Mononuclear cell (primary cell): Measurements from ENCODE around the gene MRPS5. TPM values are rescaled to one million over a fixed set of nuclear protein-coding genes. Genes with fewer than 3 reads are reported as not detected.

Experiments
- H3K27me3 ChIP-seq: 2 replicates; pipeline ENCODE4 v1.6.0; 2011; ENCODE audit warnings: low read length, control low read depth; ENCODE audit not compliant: insufficient read depth
- H3K4me1 ChIP-seq: 2 replicates; pipeline ENCODE4 v1.5.1; 2011; ENCODE audit warnings: mild to moderate bottlenecking, low read length, control low read depth; ENCODE audit not compliant: insufficient read depth
- H3K4me3 ChIP-seq: 2 replicates; pipeline ENCODE4 v1.5.1; 2011; ENCODE audit warnings: mild to moderate bottlenecking, low read length, moderate library complexity
- H3K9me3 ChIP-seq: 2 replicates; pipeline ENCODE4 v1.5.1; 2011; ENCODE audit warnings: low read depth, mild to moderate bottlenecking, control low read depth, low read length
- total RNA-seq: library from RNA; depleted of rRNA; stranded (reverse); fragments of >200 nt; gene quantifications from one replicate; pipeline ENCODE4 v1.2.3, GENCODE V29; 2012

The MRPS5 gene
- total RNA-seq: 14.5 TPM

- H3K27me3 ChIP-seq: no peaks in the 10 kb centered on the region
- H3K4me1 ChIP-seq: peaks cover 29% of the 10 kb centered on the region
- no peaks in the 10 kb centered on the region for H3K9me3 ChIP-seq
- H3K4me3 ChIP-seq: peak within 1 kb of the TSS; percentile 90
These were observed at the start of gene MRPS5 for GRCh38 chr2:95121407-95122196. Gene MRPS5 (minus strand): TSS chr2:95121808. CDS start chr2:95121791, 17 bp downstream.

- Histone ChIP-seq H3K27me3 (no peaks in the 10 kb centered on the region), H3K9me3 (no peaks in the 10 kb centered on the region), H3K4me3 (peak overlapping the region; percentile 79), H3K4me1 (peaks cover 14% of the 10 kb centered on the region)
These were observed 44.6 kb upstream of the MRPS5 start for GRCh38 chr2:95166065-95166763.

GRCh38 chr2:95165371-95166064 is 43.9 kb upstream of the MRPS5 start, which contains the start of gene ZNF2:
Gene ZNF2 (plus strand): TSS chr2:95165809. CDS start chr2:95176227, 10,418 bp downstream.
- Histone ChIP-seq H3K4me3 (peak within 1 kb of the TSS; percentile 79), H3K9me3 (no peaks in the 10 kb centered on the region), H3K27me3 (no peaks in the 10 kb centered on the region), H3K4me1 (peaks cover 14% of the 10 kb centered on the region)

- H3K4me1 ChIP-seq: peaks cover 17% of the 10 kb centered on the region
- peak overlapping the region; percentile 79 for H3K4me3 ChIP-seq
- no peaks in the 10 kb centered on the region for H3K27me3 ChIP-seq
- H3K9me3 ChIP-seq: no peaks in the 10 kb centered on the region
These were observed 43.4 kb upstream of the MRPS5 start for GRCh38 chr2:95165030-95165370.

- Histone ChIP-seq H3K4me1 (peaks cover 17% of the 10 kb centered on the region), H3K9me3 (no peaks in the 10 kb centered on the region), H3K4me3 (peak within 1 kb of the TSS; percentile 58), H3K27me3 (no peaks in the 10 kb centered on the region)
These were observed 38.3 kb upstream of the MRPS5 start, which contains the start of gene ZNF514 for GRCh38 chr2:95159690-95160449. Gene ZNF514 (minus strand): TSS chr2:95159848. CDS start chr2:95153253, 6,595 bp downstream.

- no peaks in the 10 kb centered on the region for H3K9me3 ChIP-seq
- peaks cover 15% of the 10 kb centered on the region for H3K4me1 ChIP-seq
- H3K27me3 ChIP-seq: no peaks in the 10 kb centered on the region
- peak overlapping the region; percentile 58 for H3K4me3 ChIP-seq
These were observed 37.4 kb upstream of the MRPS5 start for GRCh38 chr2:95158891-95159619.

- H3K27me3 ChIP-seq: no peaks in the 10 kb centered on the region
- peaks cover 15% of the 10 kb centered on the region for H3K4me1 ChIP-seq
- H3K9me3 ChIP-seq: no peaks in the 10 kb centered on the region
- H3K4me3 ChIP-seq: peak overlapping the region; percentile 58
These were observed 36.8 kb upstream of the MRPS5 start for GRCh38 chr2:95158441-95158840.

GRCh38 chr2:95149397-95149984 is 27.9 kb upstream of the MRPS5 start:
- Histone ChIP-seq H3K4me3 (no peak overlapping the region), H3K4me1 (no peaks in the 10 kb centered on the region), H3K9me3 (peaks cover 85% of the 10 kb centered on the region), H3K27me3 (no peaks in the 10 kb centered on the region)

- peaks cover 71% of the 10 kb centered on the region for H3K9me3 ChIP-seq
These were observed 22.2 kb upstream of the MRPS5 start for GRCh38 chr2:95143838-95144237.

GRCh38 chr2:95138702-95139101 is 17.1 kb upstream of the MRPS5 start:
- Histone ChIP-seq H3K4me1 (no peaks in the 10 kb centered on the region), H3K9me3 (peaks cover 23% of the 10 kb centered on the region), H3K4me3 (no peak overlapping the region), H3K27me3 (no peaks in the 10 kb centered on the region)

More at GRCh38 chr2:95143838-95144237, 22.2 kb upstream of the MRPS5 start:
- Histone ChIP-seq H3K4me1 (no peaks in the 10 kb centered on the region), H3K27me3 (no peaks in the 10 kb centered on the region), H3K4me3 (no peak overlapping the region)

GRCh38 chr2:95122197-95122551 is 566 bp upstream of the MRPS5 start:
- Histone ChIP-seq H3K4me1 (peaks cover 29% of the 10 kb centered on the region), H3K27me3 (no peaks in the 10 kb centered on the region), H3K9me3 (no peaks in the 10 kb centered on the region), H3K4me3 (peak overlapping the region; percentile 90)

GRCh38 chr2:95121093-95121406 is 558 bp downstream of the MRPS5 start:
- Histone ChIP-seq H3K4me1 (peaks cover 29% of the 10 kb centered on the region), H3K9me3 (no peaks in the 10 kb centered on the region), H3K27me3 (no peaks in the 10 kb centered on the region), H3K4me3 (peak overlapping the region; percentile 90)

GRCh38 chr2:95115418-95115817 is 6.2 kb downstream of the MRPS5 start:
- Histone ChIP-seq H3K27me3 (no peaks in the 10 kb centered on the region), H3K9me3 (no peaks in the 10 kb centered on the region), H3K4me1 (peaks cover 27% of the 10 kb centered on the region), H3K4me3 (no peak overlapping the region)

- H3K4me3 ChIP-seq: no peak overlapping the region
- H3K9me3 ChIP-seq: no peaks in the 10 kb centered on the region
- peaks cover 13% of the 10 kb centered on the region for H3K4me1 ChIP-seq
- H3K27me3 ChIP-seq: no peaks in the 10 kb centered on the region
These were observed 8.1 kb downstream of the MRPS5 start for GRCh38 chr2:95113464-95113863.
